Calu3 (cell line): ENCODE measurements around the gene SPTBN4. TPM values are rescaled to one million over a fixed set of nuclear protein-coding genes. Genes with fewer than 3 reads are reported as not detected.

Source experiments
- BruUV-seq: library from RNA; stranded (reverse); fragments of 400-500 nt; replicated peaks from 2 replicates; lab custom pipeline; 2021; lab: Mats Ljungman, UMichigan
- CTCF ChIA-PET: fragments of 300-600 bp; sonication (Branson Sonifier 250); formaldehyde crosslinking; loops from one replicate; lab custom pipeline; 2022; ENCODE audit warnings: antibody characterized with exemption; lab: Charles Lee
- DNase-seq: peaks from one replicate; pipeline ENCODE4 v3.0.0; 2022
- H3K27ac Mint-ChIP-seq: one replicate; pipeline ENCODE4 v1.8.0; 2022; ENCODE audit warnings: mixed read lengths; ENCODE audit not compliant: unreplicated experiment
- H3K27me3 Mint-ChIP-seq: one replicate; pipeline ENCODE4 v1.8.0; 2022; ENCODE audit warnings: mixed read lengths; ENCODE audit not compliant: unreplicated experiment
- H3K36me3 Mint-ChIP-seq: one replicate; pipeline ENCODE4 v1.8.0; 2022; ENCODE audit warnings: mild to moderate bottlenecking, moderate library complexity, mixed read lengths; ENCODE audit not compliant: insufficient read depth, unreplicated experiment
- H3K4me1 Mint-ChIP-seq: one replicate; pipeline ENCODE4 v1.8.0; 2022; ENCODE audit warnings: mild to moderate bottlenecking, low read depth, mixed read lengths; ENCODE audit not compliant: unreplicated experiment
- H3K4me3 Mint-ChIP-seq: one replicate; pipeline ENCODE4 v1.8.0; 2022; ENCODE audit warnings: mild to moderate bottlenecking, low read depth, moderate library complexity, mixed read lengths; ENCODE audit not compliant: unreplicated experiment
- H3K9me3 Mint-ChIP-seq: one replicate; pipeline ENCODE4 v1.8.0; 2022; ENCODE audit warnings: low read depth, mixed read lengths; ENCODE audit not compliant: unreplicated experiment
- intact Hi-C: fragments of 100-400 bp; cut with micrococcal nuclease; formaldehyde crosslinking; loops from one replicate; pipeline ENCODE4 v1.10.0; 2022; ENCODE audit not compliant: unreplicated experiment
- total RNA-seq: library from RNA; stranded (reverse); gene quantifications from 2 replicates; pipeline ENCODE4 v1.2.3, GENCODE V29; 2022
- TF ChIP-seq, protein P1 (sequence below): fragments of 200-600 bp; IDR thresholded peaks from one replicate; pipeline ENCODE4 v1.8.0; 2022; ENCODE audit warnings: antibody characterized with exemption; ENCODE audit not compliant: unreplicated experiment

SPTBN4 gene
- total RNA-seq, 1 experiment from 2014 or later: 0.80 TPM

DNA sequence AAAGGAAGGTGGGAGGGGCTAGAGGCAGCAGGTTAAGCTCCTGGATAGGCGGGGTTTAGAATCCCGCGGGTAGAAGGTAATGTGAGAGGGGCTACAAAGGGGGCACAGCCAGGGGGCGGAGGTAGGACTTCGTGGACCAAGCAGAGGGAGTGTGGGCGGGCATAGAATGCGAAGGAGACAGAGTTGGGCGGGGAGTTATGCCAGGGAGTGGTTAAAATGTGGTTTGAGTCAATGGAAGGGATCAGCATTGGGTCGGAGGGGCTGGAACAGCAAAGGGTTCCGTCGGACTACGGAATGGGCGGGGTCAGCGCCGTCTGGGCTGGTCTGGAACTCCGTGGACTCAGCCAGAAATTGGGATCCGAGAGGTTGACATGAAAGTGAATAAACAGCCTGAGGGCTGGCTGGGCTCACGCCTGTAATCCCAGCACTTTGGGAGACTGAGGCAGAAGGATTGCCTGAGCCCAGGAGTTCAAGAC is 137.4 kb downstream of the SPTBN4 start:
- H3K27ac Mint-ChIP-seq: peak overlapping the region; percentile 62
- H3K27me3 Mint-ChIP-seq: peaks cover 60% of the 10 kb centered on the region
- no peak for DNase-seq
- TF ChIP-seq, protein P1, sequence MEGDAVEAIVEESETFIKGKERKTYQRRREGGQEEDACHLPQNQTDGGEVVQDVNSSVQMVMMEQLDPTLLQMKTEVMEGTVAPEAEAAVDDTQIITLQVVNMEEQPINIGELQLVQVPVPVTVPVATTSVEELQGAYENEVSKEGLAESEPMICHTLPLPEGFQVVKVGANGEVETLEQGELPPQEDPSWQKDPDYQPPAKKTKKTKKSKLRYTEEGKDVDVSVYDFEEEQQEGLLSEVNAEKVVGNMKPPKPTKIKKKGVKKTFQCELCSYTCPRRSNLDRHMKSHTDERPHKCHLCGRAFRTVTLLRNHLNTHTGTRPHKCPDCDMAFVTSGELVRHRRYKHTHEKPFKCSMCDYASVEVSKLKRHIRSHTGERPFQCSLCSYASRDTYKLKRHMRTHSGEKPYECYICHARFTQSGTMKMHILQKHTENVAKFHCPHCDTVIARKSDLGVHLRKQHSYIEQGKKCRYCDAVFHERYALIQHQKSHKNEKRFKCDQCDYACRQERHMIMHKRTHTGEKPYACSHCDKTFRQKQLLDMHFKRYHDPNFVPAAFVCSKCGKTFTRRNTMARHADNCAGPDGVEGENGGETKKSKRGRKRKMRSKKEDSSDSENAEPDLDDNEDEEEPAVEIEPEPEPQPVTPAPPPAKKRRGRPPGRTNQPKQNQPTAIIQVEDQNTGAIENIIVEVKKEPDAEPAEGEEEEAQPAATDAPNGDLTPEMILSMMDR: no peak
- H3K9me3 Mint-ChIP-seq: no peaks in the 10 kb centered on the region
- H3K36me3 Mint-ChIP-seq: peaks cover 62% of the 10 kb centered on the region
- H3K4me3 Mint-ChIP-seq: peak overlapping the region; percentile 69
- CTCF ChIA-PET: interaction anchor here (0.5 to 4.3 kb wide), 15 partner anchors 16 to 759 kb away, joined by 3 to 31 read pairs (median 4); partner anchors contain the start of gene BLVRB
- BruUV-seq: no TSS peak
- intact Hi-C loops: no loop called here
- peaks cover 82% of the 10 kb centered on the region for H3K4me1 Mint-ChIP-seq

DNA sequence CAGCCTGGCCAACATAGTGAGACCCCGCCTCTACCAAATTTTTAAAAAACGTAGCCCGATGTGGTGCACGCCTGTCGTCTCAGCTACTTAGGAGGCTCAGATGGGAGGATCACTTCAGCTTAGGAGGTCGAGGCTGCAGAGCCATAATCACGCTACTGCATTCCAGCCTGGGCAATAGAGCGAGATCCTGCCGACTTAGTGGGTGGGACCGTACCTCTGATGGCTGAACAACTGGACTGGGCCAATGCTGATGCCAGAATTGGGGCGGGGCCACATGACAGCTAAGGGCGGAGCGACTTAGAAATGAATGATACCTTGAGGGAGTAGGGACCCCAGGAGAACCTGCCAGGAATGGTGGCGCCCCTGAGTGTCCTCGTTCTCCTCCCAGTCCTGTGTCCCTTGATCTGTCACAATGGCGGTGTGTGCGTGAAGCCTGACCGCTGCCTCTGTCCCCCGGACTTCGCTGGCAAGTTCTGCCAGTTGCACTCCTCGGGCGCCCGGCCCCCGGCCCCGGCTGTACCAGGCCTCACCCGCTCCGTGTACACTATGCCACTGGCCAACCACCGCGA is 137.9 kb downstream of the SPTBN4 start:
- Mint-ChIP-seq H3K4me1 (peaks cover 81% of the 10 kb centered on the region), H3K36me3 (peaks cover 68% of the 10 kb centered on the region), H3K27ac (peak overlapping the region; percentile 81), H3K9me3 (no peaks in the 10 kb centered on the region), H3K27me3 (peaks cover 60% of the 10 kb centered on the region), H3K4me3 (peak overlapping the region; percentile 69)
- CTCF ChIA-PET: interaction anchor here (0.5 to 4.3 kb wide), 9 partner anchors 14 to 538 kb away, joined by 3 to 31 read pairs (median 3); partner anchors contain the start of gene BLVRB
- TF ChIP-seq, protein P1: no peak
- no TSS peak for BruUV-seq
- DNase-seq: peak; percentile 36
- intact Hi-C loops: no loop called here

DNA sequence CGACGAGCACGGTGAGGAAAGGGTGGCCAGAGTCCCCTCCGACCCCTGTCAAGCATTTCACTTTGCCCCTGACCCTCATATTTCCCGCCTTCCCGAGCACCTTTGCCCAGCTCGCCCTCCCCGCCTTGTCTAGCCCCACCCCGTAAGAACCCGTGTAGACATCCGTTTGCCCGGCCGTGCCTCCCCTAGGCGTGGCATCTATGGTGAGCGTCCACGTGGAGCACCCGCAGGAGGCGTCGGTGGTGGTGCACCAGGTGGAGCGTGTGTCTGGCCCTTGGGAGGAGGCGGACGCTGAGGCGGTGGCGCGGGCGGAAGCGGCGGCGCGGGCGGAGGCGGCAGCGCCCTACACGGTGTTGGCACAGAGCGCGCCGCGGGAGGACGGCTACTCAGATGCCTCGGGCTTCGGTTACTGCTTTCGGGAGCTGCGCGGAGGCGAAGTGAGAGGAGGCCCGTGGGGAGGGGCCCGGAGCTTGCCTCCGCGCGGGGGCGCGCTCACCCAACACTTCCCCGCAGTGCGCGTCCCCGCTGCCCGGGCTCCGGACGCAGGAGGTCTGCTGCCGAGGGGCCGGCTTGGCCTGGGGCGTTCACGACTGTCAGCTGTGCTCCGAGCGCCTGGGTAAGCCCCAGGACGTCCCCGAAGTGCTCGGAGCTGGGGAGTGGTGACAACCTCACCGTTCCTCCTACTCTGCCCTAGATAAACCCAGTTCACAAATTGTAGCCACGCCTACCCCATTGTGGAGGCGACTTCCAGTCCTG is 138.6 kb downstream of the SPTBN4 start:
- no TSS peak for BruUV-seq
- Mint-ChIP-seq H3K9me3 (no peaks in the 10 kb centered on the region), H3K36me3 (peaks cover 74% of the 10 kb centered on the region), H3K4me3 (peak overlapping the region; percentile 69), H3K27me3 (peaks cover 60% of the 10 kb centered on the region), H3K4me1 (peaks cover 84% of the 10 kb centered on the region), H3K27ac (peak overlapping the region; percentile 81)
- peak; percentile 88 for DNase-seq
- intact Hi-C loops: no loop called here
- CTCF ChIA-PET: interaction anchor here (0.5 to 4.3 kb wide), 6 partner anchors 13 to 537 kb away, joined by 3 to 31 read pairs (median 4); no protein-coding TSS in a partner anchor
- TF ChIP-seq, protein P1: no peak

DNA sequence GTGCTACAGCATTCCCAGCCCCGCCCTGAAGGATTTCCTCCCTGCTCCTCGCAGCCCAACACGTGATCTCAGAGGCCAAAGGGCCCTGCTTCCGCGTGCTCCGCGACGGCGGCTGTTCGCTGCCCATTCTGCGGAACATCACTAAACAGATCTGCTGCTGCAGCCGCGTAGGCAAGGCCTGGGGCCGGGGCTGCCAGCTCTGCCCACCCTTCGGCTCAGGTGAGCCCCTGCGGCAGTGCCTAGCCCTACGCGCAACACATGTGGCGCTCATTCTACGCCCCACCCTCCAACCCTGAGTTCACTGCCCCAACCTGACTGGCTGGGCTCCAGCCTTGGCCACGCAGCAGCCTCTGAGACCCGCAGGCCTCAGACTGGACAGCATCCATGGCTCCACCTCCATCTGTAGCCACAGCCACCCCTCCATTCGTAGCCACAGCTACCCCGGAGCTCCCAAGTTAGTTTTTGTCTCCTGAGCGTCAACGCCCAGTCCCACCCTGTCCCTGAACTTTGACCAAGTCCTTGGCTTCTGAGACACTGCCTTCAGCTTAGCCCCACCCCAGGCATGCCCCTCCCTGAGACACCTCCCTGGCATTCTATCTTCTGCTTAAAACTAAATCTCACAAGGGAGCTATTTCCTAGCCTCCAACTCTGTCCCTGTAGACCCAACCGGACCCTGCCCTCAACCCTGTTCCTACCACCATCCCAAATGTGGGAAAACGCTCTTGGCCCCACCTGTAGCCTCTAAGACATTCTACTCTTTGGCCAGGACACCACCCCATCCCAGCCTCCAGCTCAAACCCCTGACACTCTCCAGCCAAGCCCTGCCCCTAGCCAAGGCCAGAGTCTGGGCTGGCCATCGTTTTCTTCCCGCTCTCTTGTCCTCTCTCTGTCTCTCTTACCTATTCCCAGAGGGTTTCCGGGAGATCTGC is 140.8 kb downstream of the SPTBN4 start:
- Mint-ChIP-seq H3K27ac (peak overlapping the region; percentile 5), H3K4me1 (peaks cover 74% of the 10 kb centered on the region), H3K36me3 (peaks cover 68% of the 10 kb centered on the region), H3K4me3 (peak overlapping the region; percentile 69), H3K9me3 (no peaks in the 10 kb centered on the region), H3K27me3 (peaks cover 49% of the 10 kb centered on the region)
- BruUV-seq: no TSS peak
- intact Hi-C loops: no loop called here
- DNase-seq: no peak
- TF ChIP-seq, protein P1: no peak
- CTCF ChIA-PET: interaction anchor here (0.6 kb wide), 1 partner anchor 116 kb away, joined by 6 read pairs; no protein-coding TSS in a partner anchor
